ENCODE data around the gene GJB5. TPM values are rescaled to one million over a fixed set of nuclear protein-coding genes. Genes with fewer than 3 reads are reported as not detected.

The GJB5 gene
- total RNA-seq, 1 experiment from 2014 or later, result not detected

- H3K4me1 Mint-ChIP-seq (ENCODE audit: low read depth, unreplicated experiment), result no peaks in the 10 kb centered on the region
- no peak within 1 kb of the TSS for H3K4me3 Mint-ChIP-seq (ENCODE audit: unreplicated experiment)
- intact Hi-C loops (cut with micrococcal nuclease; ENCODE audit: unreplicated experiment), result no loop called here
- ChIA-PET CTCF (no interaction called here), POLR2A (no interaction called here)
- no peaks in the 10 kb centered on the region for H3K36me3 ChIP-seq (ENCODE audit: control insufficient read depth, insufficient read depth, low read length)
- DNase-seq, result no peak
- no TSS peak for BruUV-seq (replicated peaks)
- no peak within 1 kb of the TSS for H3K27ac Mint-ChIP-seq (ENCODE audit: unreplicated experiment)
- H3K27me3 ChIP-seq (replicated peaks; ENCODE audit: control insufficient read depth, insufficient read depth, low read length), result no peaks in the 10 kb centered on the region
- H3K9me3 ChIP-seq, result no peaks in the 10 kb centered on the region
- H3K4me1 ChIP-seq, result no peaks in the 10 kb centered on the region
- no peaks in the 10 kb centered on the region for H3K36me3 Mint-ChIP-seq (ENCODE audit: insufficient read depth, unreplicated experiment)
- no peak within 1 kb of the TSS for H3K4me3 ChIP-seq (ENCODE audit: low read depth, low read length)
- H3K27me3 Mint-ChIP-seq (ENCODE audit: insufficient read depth, unreplicated experiment), result no peaks in the 10 kb centered on the region
- TF ChIP-seq CTCF (IDR thresholded peaks at IDR 0.05; ENCODE audit: insufficient read depth in 1 of 2, low read depth in 1 of 2, low read length in 1 of 2, severe bottlenecking in 1 of 2, unreplicated experiment in 1 of 2), result no peak
- H3K9me3 Mint-ChIP-seq (ENCODE audit: unreplicated experiment), result no peaks in the 10 kb centered on the region
Measured at GRCh38 chr1:34792868-34793727, 38.3 kb downstream of the GJB5 start, which contains the start of gene GJA4. Gene GJA4 (plus strand): TSS chr1:34792999. CDS start chr1:34794214, 1,215 bp downstream.

GRCh38 chr1:34794001-34794789, 39.3 kb downstream of the GJB5 start:
- H3K27me3 Mint-ChIP-seq (ENCODE audit: insufficient read depth, unreplicated experiment), result no peaks in the 10 kb centered on the region
- CTCF ChIA-PET, result no interaction called here
- POLR2A ChIA-PET, result no interaction called here
- no peak for TF ChIP-seq CTCF (IDR thresholded peaks at IDR 0.05; ENCODE audit: insufficient read depth in 1 of 2, low read depth in 1 of 2, low read length in 1 of 2, severe bottlenecking in 1 of 2, unreplicated experiment in 1 of 2)
- no peaks in the 10 kb centered on the region for H3K36me3 ChIP-seq (ENCODE audit: control insufficient read depth, insufficient read depth, low read length)
- no peaks in the 10 kb centered on the region for H3K9me3 ChIP-seq
- no peaks in the 10 kb centered on the region for H3K4me1 ChIP-seq
- no peak for DNase-seq
- no peak overlapping the region for H3K4me3 Mint-ChIP-seq (ENCODE audit: unreplicated experiment)
- H3K9me3 Mint-ChIP-seq (ENCODE audit: unreplicated experiment), result no peaks in the 10 kb centered on the region
- BruUV-seq (replicated peaks), result no TSS peak
- no peaks in the 10 kb centered on the region for H3K36me3 Mint-ChIP-seq (ENCODE audit: insufficient read depth, unreplicated experiment)
- no peak overlapping the region for H3K27ac Mint-ChIP-seq (ENCODE audit: unreplicated experiment)
- H3K4me3 ChIP-seq (ENCODE audit: low read depth, low read length), result no peak overlapping the region
- H3K27me3 ChIP-seq (replicated peaks; ENCODE audit: control insufficient read depth, insufficient read depth, low read length), result no peaks in the 10 kb centered on the region; the same call in 1 of the 2 replicates
- no peaks in the 10 kb centered on the region for H3K4me1 Mint-ChIP-seq (ENCODE audit: low read depth, unreplicated experiment)
- intact Hi-C loops (cut with micrococcal nuclease; ENCODE audit: unreplicated experiment), result no loop called here

- H3K4me3 Mint-ChIP-seq (ENCODE audit: unreplicated experiment), result no peak overlapping the region
- ChIA-PET CTCF (no interaction called here), POLR2A (no interaction called here)
- no peak for DNase-seq
- H3K36me3 Mint-ChIP-seq (ENCODE audit: insufficient read depth, unreplicated experiment), result no peaks in the 10 kb centered on the region
- Histone ChIP-seq H3K9me3 (no peaks in the 10 kb centered on the region), H3K36me3 (ENCODE audit: control insufficient read depth, insufficient read depth, low read length) (no peaks in the 10 kb centered on the region), H3K27me3 (replicated peaks; ENCODE audit: control insufficient read depth, insufficient read depth, low read length) (no peaks in the 10 kb centered on the region; the same call in 1 of the 2 replicates), H3K4me1 (no peaks in the 10 kb centered on the region), H3K4me3 (ENCODE audit: low read depth, low read length) (no peak overlapping the region)
- H3K27me3 Mint-ChIP-seq (ENCODE audit: insufficient read depth, unreplicated experiment), result no peaks in the 10 kb centered on the region
- no peaks in the 10 kb centered on the region for H3K4me1 Mint-ChIP-seq (ENCODE audit: low read depth, unreplicated experiment)
- intact Hi-C loops (cut with micrococcal nuclease; ENCODE audit: unreplicated experiment), result no loop called here
- TF ChIP-seq CTCF (IDR thresholded peaks at IDR 0.05; ENCODE audit: insufficient read depth in 1 of 2, low read depth in 1 of 2, low read length in 1 of 2, severe bottlenecking in 1 of 2, unreplicated experiment in 1 of 2), result no peak
- no peaks in the 10 kb centered on the region for H3K9me3 Mint-ChIP-seq (ENCODE audit: unreplicated experiment)
- BruUV-seq (replicated peaks), result no TSS peak
- H3K27ac Mint-ChIP-seq (ENCODE audit: unreplicated experiment), result no peak overlapping the region
Measured at GRCh38 chr1:34794790-34795180, 39.9 kb downstream of the GJB5 start.

Measured in Caco-2 (cell line).